Kidney tubule cell (primary cell): ENCODE results near the gene ENPP3.

ENCODE experiments used
- DNase-seq: peaks from one replicate; pipeline ENCODE4 v3.0.0-alpha.2; 2018; ENCODE audit warnings: low spot score

Gene ENPP3

DNA sequence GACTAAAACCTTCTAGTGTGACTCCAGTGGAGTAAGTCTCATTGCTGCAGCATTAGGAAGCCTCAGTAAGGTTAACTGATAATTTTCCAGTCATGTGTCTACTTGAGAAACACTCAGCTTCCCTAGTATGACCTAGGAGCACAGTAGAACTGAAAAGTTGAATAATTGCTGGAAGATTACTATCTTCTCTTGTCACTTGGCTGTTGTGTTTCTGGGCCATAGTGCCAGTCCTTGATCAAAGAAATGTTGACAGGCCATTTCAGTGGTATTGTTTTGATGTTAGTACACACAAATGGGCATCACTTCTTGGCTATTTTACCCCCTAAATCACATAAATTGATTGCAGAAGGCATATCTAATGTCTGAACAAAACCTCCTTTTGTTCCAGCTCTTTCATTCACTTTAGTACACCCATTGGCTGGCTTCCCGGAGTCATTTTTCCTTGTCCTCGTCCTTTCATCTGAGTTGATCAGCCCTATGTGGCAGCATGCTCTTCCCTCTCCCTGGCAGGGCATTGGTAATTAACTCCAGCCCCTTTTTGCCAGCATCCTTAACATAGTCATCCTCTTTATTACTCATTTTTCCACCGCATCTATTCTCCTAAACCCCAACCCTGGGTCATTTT, 6.0 kb downstream of the ENPP3 start:
- no peak for DNase-seq

DNA sequence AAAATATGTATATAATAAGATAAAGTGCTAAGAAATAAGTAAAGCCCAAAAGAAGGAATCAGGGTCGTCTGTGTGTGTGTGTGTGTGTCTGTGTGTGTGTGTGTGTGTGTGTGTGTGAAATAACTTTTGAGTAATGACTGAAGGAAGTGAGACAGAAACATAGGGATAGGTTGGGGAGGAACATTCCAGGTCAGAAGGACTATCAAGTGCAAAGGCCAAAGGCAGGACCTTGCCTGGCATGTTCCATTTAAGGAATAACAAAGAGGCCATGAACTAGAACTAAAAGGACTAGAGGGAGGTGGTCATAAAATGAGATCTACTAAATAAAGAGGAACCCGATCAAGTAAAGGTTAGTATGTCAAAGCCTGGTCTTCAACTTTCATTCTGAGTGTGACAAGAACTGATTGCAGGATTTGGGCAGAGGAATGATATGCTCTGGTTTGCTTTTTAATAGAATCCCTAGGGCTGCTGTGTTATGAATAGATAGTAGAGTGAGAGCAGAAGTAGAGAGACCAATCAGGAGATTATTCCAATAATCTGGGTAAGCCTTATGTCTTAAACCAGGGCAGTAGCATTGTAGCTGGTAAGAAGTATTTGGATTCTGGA, 6.9 kb downstream of the ENPP3 start:
- no peak for DNase-seq

- DNase-seq: no peak
Observed at GRCh38 chr6:131644921-131645320, 7.8 kb downstream of the ENPP3 start.

GRCh38 chr6:131645846-131646245, 8.7 kb downstream of the ENPP3 start:
- DNase-seq: no peak

DNA sequence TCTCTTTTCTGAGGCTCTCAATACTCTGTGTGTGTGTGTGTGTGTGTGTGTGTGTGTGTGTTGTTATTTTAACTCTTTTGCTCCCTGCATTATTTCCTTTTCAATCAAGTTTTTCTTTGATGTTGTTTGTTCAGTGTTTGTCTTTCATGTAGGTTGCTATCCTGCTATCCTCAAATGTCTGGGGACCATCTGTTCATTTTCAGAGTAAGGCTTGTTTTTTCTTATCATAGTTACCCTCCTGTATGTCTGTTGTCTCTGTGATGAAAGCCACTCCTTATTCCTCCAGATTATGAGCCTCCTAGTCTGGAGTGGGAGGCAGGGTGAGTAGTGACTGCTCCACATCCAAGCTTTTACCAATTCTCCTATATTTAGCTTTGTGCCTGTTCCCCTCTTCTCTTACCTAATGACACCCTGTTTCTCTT, 9.2 kb downstream of the ENPP3 start:
- no peak for DNase-seq

GRCh38 chr6:131651782-131652181, 14.7 kb downstream of the ENPP3 start:
- no peak for DNase-seq

- DNase-seq: peak; percentile 61
Observed at GRCh38 chr6:131652472-131652871, 15.4 kb downstream of the ENPP3 start.

DNA sequence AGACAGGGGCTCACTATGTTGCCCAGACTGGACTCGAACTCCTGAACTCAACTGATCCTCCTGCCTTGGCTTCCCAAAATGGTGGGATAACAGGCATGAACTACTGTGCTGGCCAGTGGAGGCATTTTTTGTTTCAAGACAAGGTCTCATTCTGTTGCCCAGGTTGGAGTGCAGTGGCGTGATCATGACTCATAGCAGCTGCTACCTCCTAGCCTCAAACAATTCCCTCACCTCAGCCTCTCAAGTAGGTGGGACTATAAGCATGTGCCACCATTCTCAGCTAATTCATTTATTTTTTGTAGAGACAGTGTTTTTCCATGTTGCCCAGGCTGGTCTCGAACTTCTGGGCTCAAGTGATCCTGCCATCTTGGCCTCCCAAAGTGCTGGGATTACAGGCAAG, 17.2 kb downstream of the ENPP3 start:
- DNase-seq: peak; percentile 57

- DNase-seq: peak; percentile 3
Observed at GRCh38 chr6:131655387-131655786, 18.3 kb downstream of the ENPP3 start.

- no peak for DNase-seq
Observed at GRCh38 chr6:131655951-131656350, 18.8 kb downstream of the ENPP3 start.

DNA sequence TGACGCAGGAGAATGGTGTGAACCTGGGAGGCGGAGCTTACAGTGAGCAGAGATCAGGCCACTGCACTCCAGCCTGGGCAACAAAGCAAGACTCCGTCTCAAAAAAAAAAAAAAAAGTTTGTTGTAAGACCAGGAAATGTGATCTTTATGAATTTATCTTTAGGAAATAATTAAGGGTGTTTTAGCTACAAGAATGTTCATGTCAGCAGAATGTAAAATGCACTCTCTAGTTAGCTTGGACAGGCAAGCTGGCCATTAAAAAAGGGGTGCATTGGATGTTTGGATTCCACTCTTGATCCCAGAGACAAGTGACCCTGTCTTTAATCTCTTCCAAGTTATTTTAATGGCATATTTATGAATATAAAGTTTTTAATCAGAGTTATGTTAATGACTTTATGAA, 19.6 kb downstream of the ENPP3 start:
- DNase-seq: no peak

- DNase-seq: no peak
Observed at GRCh38 chr6:131657222-131657621, 20.1 kb downstream of the ENPP3 start.

DNA sequence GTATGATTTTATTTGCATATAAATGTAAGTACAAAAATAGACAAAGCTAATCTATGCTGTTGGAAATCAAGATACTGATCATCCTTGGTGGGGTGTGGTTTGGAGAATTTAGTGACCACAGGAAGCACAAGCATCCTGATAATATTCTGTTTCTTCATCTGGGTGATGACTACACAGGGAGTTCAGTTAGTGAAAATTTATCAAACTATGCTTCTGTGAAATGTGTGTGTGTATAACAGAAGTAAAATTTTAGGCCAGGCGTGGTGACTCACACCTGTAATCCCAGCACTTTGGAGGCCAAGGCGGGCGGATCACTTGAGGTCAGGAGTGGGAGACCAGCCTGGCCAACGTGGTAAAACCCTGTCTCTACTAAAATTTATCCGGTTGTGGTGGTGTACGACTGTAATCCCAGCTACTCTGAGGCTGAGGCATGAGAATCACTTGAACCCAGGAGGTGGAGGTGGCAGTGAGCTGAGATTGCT, 20.6 kb downstream of the ENPP3 start:
- peak; percentile 14 for DNase-seq

GRCh38 chr6:131658287-131658686, 21.2 kb downstream of the ENPP3 start:
- no peak for DNase-seq

DNA sequence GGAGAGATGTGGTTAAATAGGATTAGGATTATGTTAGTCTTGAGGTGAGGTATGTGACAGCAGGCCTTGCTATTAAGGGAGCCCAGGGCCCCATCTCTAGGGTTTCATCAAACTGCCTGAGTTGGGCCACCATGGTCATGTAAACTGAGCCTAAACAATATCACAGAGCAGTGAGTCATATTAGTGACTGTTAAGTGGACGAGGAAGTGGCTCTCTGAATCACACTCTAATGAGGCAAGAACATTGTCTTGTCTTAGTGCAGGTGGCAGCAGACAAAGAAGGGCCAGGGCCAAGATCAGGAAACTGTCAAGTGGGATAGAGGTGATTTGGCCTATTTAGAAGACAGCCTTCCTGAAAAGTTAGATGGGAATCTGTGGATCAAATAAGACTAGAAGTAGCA, 23.1 kb downstream of the ENPP3 start:
- DNase-seq: peak; percentile 87

DNA sequence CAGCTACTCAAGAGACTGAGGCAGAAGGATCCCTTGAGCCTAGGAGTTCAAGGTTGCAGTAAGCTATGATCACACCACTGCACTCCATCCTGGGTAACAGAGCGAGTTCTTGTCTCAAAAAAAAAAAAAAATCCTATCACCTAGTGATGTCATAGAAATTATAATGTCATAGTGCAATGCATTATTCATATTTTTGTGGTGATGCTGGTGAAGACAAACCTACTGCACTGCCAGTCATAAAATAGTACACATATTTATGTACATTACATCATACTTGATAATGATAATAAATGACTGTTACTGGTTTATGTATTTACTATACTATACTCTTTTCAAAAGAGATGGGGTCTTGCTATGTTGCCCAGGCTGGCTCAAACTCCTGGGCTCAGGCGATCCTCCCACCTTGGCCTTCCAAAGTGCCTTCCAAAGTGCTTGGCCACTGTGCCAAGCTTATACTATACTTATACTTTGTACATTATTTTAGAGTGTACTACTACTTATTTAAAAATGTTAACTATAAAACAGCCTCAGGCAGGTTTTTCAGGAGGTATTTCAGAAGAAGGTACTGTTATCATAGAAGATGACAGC, 26.6 kb downstream of the ENPP3 start:
- no peak for DNase-seq

- DNase-seq: no peak
Observed at GRCh38 chr6:131669891-131670290, 32.8 kb downstream of the ENPP3 start.

DNA sequence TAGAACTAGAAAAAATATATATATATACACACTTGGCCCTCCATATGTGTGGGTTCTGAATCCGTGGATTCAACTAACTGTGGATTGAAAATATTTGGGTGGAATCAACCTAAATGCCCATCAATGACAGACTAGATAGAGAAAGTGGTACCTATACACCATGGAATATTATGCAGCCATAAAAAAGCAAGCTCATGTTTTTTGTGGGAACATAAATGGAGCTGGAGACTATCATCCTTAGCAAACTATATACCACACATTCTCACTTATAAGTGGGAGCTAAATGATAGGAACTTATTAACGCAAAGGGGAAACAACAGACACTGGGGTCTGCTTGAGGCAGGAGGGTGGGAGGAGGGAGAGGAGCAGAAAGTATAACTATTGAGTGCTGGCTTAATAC, 36.1 kb downstream of the ENPP3 start:
- no peak for DNase-seq

- DNase-seq: no peak
Observed at GRCh38 chr6:131678442-131678841, 41.3 kb downstream of the ENPP3 start.

DNA sequence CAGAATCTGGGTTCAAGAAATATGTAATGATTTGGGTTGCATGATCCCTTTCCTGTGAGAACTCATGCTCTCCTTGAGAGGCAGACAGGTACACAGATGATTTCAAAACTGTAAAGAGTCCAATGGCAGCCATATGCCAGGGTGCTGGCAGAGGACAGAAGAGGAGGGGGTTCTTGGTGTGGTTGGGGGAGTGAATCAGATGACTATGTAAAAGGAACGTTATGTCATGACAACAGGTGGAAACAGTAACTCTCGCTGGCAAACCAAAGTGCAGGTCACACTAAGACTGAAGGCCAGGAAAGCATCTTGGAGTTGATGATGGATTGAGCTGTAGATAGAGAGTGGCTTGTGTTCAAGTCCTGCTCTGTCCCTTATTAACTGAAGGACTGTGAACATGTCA, 43.8 kb downstream of the ENPP3 start:
- no peak for DNase-seq

DNA sequence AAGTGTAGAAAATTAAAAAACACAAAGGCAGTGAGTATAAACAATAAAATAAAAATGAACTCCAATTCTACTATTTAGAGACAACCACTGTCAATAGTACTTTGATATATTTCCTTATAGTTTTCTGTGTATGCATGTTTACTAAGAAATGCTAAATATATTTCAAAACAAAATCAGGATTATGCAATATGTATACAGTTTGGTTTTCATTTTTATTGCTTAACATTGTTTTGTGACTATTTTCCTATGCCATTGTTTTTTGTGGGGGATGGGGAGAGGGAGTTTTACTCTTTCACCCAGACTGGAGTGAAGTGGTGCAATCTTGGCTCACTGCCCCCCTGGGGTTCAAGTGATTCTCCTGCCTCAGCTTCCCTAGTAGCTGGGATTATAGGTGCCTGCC, 44.5 kb downstream of the ENPP3 start:
- no peak for DNase-seq

DNA sequence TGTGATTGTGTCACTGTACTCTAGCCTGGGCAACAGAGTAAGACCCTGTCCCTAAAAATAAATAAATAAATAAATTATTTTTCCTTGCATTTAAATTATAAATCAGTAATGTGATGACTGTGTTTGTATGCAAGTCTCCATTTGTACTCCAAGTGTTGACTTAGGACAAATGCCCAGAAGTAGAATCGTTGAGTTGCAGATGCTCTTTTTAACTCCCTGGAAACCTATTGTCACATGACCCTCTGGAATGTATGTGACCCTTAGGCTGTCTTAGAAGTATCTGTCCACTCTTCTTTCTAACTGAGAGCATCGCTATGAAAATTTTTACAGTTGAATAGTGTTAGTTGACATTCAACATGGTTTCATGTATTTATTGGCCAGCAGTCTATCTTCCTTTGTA, 45.3 kb downstream of the ENPP3 start:
- DNase-seq: no peak

DNA sequence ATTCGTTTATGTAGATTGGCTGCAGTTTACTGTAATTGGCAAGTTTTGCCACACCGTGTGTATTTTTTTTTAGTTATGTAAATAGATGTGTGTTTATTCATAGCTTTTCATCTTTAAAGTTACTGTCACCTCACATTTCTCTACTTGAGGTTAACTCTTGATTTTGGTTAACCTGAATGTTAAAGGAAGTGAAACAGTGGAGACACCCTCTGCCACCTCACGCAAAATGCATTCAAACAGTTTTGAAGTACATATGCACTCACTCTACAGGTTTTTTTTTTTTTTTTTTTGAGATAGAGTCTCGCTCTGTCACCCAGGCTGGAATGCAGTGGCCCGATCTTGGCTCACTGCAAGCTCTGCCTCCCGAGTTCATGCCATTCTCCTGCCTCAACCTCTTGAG, 46.4 kb downstream of the ENPP3 start:
- DNase-seq: no peak
